Measurements from ENCODE around the gene HIGD1B.
A peak's percentile ranks its signal among the peaks of the same experiment; 100 is the strongest.
"Not testable (repeated sequence)": the region's sequence is repeated elsewhere in the genome, so short reads cannot be mapped to it uniquely, and the experiment has no call there.

The HIGD1B gene

GRCh38 chr17:44847586-44847985 lies at the start of gene HIGD1B:
Gene HIGD1B, plus strand, starts transcription at chr17:44847883. Its CDS starts 270 bp downstream, at chr17:44848153.
- no peak within 1 kb of the TSS for H3K4me3 ChIP-seq
- no peak within 1 kb of the TSS for H3K9ac ChIP-seq (ENCODE audit: insufficient read length)
- TF ChIP-seq POLR2AphosphoS5 (IDR thresholded peaks at IDR 0.05; ENCODE audit: borderline replicate concordance, low read depth, low read length) (no peak), EZH2 (IDR thresholded peaks at IDR 0.05) (no peak), FOXP2 (optimal IDR thresholded peaks at IDR 0.05; ENCODE audit: control extremely low read depth, extremely low read length, insufficient read depth) (no peak)
- H3K36me3 ChIP-seq (ENCODE audit: insufficient read depth, low read length) = peaks cover 26% of the 10 kb centered on the region
- H3K27ac ChIP-seq = no peak within 1 kb of the TSS
- no peaks in the 10 kb centered on the region for H3K9me3 ChIP-seq (ENCODE audit: low read depth, low read length)
- DNase-seq (ENCODE audit: low read depth, low spot score) = no peak

- TF ChIP-seq FOXP2 (optimal IDR thresholded peaks at IDR 0.05; ENCODE audit: control extremely low read depth, extremely low read length, insufficient read depth) (no peak), POLR2AphosphoS5 (IDR thresholded peaks at IDR 0.05; ENCODE audit: borderline replicate concordance, low read depth, low read length) (no peak), EZH2 (IDR thresholded peaks at IDR 0.05) (no peak)
- Histone ChIP-seq H3K27ac (0 out of 2 replicates have a peak overlapping the region, but pooled peaks have one; percentile 21), H3K36me3 (ENCODE audit: insufficient read depth, low read length) (peaks cover 57% of the 10 kb centered on the region), H3K9me3 (ENCODE audit: low read depth, low read length) (no peaks in the 10 kb centered on the region), H3K4me3 (no peak overlapping the region), H3K9ac (ENCODE audit: insufficient read length) (no peak overlapping the region)
- DNase-seq (ENCODE audit: low read depth, low spot score) = no peak
Measured at GRCh38 chr17:44798356-44798755, 49.3 kb upstream of the HIGD1B start.

DNA sequence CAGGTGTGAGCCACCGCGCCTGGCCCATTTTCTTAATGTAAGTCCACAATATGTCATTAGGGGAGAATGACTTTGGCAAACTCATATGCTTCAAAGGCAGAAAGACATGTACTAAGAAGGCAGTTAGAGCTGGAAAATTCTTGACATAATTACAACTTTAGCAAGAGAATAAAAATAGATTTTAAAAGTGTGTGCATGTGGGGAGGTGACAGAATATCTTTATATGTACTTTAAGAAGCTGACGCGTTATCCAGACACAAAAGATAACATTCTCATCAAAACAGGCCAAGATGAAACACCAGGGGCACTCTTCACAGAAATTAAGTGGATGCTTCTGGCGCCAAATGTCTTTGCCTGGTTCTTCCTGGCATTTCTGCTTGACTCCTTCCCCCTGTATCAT lies 45.8 kb upstream of the HIGD1B start:
- Histone ChIP-seq H3K9ac (ENCODE audit: insufficient read length) (no peak overlapping the region), H3K27ac (no peak overlapping the region), H3K9me3 (ENCODE audit: low read depth, low read length) (no peaks in the 10 kb centered on the region), H3K36me3 (ENCODE audit: insufficient read depth, low read length) (peaks cover 89% of the 10 kb centered on the region), H3K4me3 (no peak overlapping the region)
- TF ChIP-seq EZH2 (IDR thresholded peaks at IDR 0.05) (no peak), FOXP2 (optimal IDR thresholded peaks at IDR 0.05; ENCODE audit: control extremely low read depth, extremely low read length, insufficient read depth) (no peak), POLR2AphosphoS5 (IDR thresholded peaks at IDR 0.05; ENCODE audit: borderline replicate concordance, low read depth, low read length) (no peak)
- no peak for DNase-seq (ENCODE audit: low read depth, low spot score)

GRCh38 chr17:44804302-44805089 lies 43.2 kb upstream of the HIGD1B start:
- Histone ChIP-seq H3K27ac (no peak overlapping the region), H3K9me3 (ENCODE audit: low read depth, low read length) (no peaks in the 10 kb centered on the region), H3K9ac (ENCODE audit: insufficient read length) (no peak overlapping the region), H3K36me3 (ENCODE audit: insufficient read depth, low read length) (peaks cover 68% of the 10 kb centered on the region), H3K4me3 (no peak overlapping the region)
- DNase-seq (ENCODE audit: low read depth, low spot score) = no peak
- TF ChIP-seq FOXP2 (optimal IDR thresholded peaks at IDR 0.05; ENCODE audit: control extremely low read depth, extremely low read length, insufficient read depth) (no peak), POLR2AphosphoS5 (IDR thresholded peaks at IDR 0.05; ENCODE audit: borderline replicate concordance, low read depth, low read length) (no peak), EZH2 (IDR thresholded peaks at IDR 0.05) (no peak)

GRCh38 chr17:44807093-44807816 lies 40.4 kb upstream of the HIGD1B start:
- Histone ChIP-seq H3K27ac (no peak overlapping the region), H3K4me3 (no peak overlapping the region), H3K9ac (ENCODE audit: insufficient read length) (no peak overlapping the region), H3K9me3 (ENCODE audit: low read depth, low read length) (no peaks in the 10 kb centered on the region), H3K36me3 (ENCODE audit: insufficient read depth, low read length) (peaks cover 43% of the 10 kb centered on the region)
- TF ChIP-seq POLR2AphosphoS5 (IDR thresholded peaks at IDR 0.05; ENCODE audit: borderline replicate concordance, low read depth, low read length) (no peak), FOXP2 (optimal IDR thresholded peaks at IDR 0.05; ENCODE audit: control extremely low read depth, extremely low read length, insufficient read depth) (no peak), EZH2 (IDR thresholded peaks at IDR 0.05) (no peak)
- no peak for DNase-seq (ENCODE audit: low read depth, low spot score)

DNA sequence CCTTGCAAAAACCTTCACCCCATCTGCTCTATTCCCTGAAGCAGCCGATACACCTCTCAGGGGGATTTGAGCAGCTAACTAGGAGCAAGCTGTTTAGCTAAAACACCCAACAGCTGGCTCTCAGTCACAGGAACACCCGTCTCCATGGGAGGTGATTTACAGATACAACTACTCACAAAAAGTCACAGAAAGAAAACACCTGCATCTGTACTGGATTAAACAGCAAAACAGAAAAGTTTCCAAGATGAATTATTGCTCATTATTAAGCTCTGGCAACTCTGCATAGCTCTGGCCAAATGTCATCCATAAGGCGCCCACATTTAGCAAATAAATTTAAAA lies 39.9 kb upstream of the HIGD1B start:
- no peak for DNase-seq (ENCODE audit: low read depth, low spot score)
- Histone ChIP-seq H3K4me3 (no peak overlapping the region), H3K27ac (no peak overlapping the region), H3K36me3 (ENCODE audit: insufficient read depth, low read length) (peaks cover 38% of the 10 kb centered on the region), H3K9me3 (ENCODE audit: low read depth, low read length) (no peaks in the 10 kb centered on the region), H3K9ac (ENCODE audit: insufficient read length) (no peak overlapping the region)
- TF ChIP-seq FOXP2 (optimal IDR thresholded peaks at IDR 0.05; ENCODE audit: control extremely low read depth, extremely low read length, insufficient read depth) = no peak
- TF ChIP-seq POLR2AphosphoS5 (IDR thresholded peaks at IDR 0.05; ENCODE audit: borderline replicate concordance, low read depth, low read length) = no peak
- no peak for TF ChIP-seq EZH2 (IDR thresholded peaks at IDR 0.05)

GRCh38 chr17:44808156-44808555 lies 39.5 kb upstream of the HIGD1B start:
- no peak for TF ChIP-seq EZH2 (IDR thresholded peaks at IDR 0.05)
- TF ChIP-seq FOXP2 (optimal IDR thresholded peaks at IDR 0.05; ENCODE audit: control extremely low read depth, extremely low read length, insufficient read depth) = no peak
- TF ChIP-seq POLR2AphosphoS5 (IDR thresholded peaks at IDR 0.05; ENCODE audit: borderline replicate concordance, low read depth, low read length) = no peak
- no peak for DNase-seq (ENCODE audit: low read depth, low spot score)
- no peaks in the 10 kb centered on the region for H3K9me3 ChIP-seq (ENCODE audit: low read depth, low read length)
- H3K4me3 ChIP-seq = no peak overlapping the region
- no peak overlapping the region for H3K9ac ChIP-seq (ENCODE audit: insufficient read length)
- no peak overlapping the region for H3K27ac ChIP-seq
- H3K36me3 ChIP-seq (ENCODE audit: insufficient read depth, low read length) = peaks cover 34% of the 10 kb centered on the region

DNA sequence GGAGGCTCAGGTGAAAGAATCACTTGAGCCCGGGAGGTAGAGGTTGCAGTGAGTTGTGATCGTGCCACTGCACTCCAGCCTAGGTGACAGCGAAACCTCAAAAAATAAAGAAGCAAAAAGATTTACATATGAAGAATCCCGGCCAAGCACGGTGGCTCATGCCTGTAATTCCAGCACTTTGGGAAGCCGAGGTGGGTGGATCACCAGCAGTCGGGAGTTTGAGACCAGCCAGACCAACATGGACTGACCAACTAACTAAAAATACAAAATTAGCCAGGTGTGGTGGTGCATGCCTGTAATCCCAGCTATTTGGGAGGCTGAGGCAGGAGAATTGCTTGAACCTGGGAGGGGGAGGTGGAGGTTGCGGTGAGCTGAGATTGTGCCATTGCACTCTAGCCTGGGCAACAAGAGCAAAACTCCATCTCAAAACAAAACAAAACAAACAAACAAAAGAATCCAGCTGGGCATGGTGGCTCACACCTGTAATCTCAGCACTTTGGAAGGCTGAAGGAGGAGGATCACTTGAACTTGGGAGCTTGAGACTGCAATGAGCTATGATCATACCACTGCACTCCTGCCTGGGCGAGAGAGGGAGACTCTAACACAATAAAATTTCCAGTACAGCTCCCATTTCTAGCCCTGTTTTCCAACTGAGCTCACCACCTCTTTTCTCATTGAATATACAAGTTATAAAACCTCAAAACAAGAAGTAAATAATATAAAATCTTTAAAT lies 38.9 kb upstream of the HIGD1B start:
- not testable (repeated sequence) for DNase-seq (ENCODE audit: low read depth, low spot score); H3K27ac ChIP-seq; H3K9ac ChIP-seq (ENCODE audit: insufficient read length); H3K4me3 ChIP-seq; H3K9me3 ChIP-seq (ENCODE audit: low read depth, low read length)
- peaks cover 28% of the 10 kb centered on the region for H3K36me3 ChIP-seq (ENCODE audit: insufficient read depth, low read length)
